ENCODE measurements around the gene AADACL4. TPM values are rescaled to one million over a fixed set of nuclear protein-coding genes. Genes with fewer than 3 reads are reported as not detected.

Gene AADACL4
- total RNA-seq, 1 experiment from 2014 or later = not detected

- no peak overlapping the region for H4K5ac ChIP-seq (ENCODE audit: insufficient read length, low read depth, low read length)
- no peak overlapping the region for H3K4me3 Mint-ChIP-seq
- no peaks in the 10 kb centered on the region for H3K79me2 ChIP-seq (ENCODE audit: insufficient read depth, low read length)
- no peak overlapping the region for H3K4me2 ChIP-seq (ENCODE audit: insufficient read depth, insufficient read length, low read length)
- H2BK20ac ChIP-seq (ENCODE audit: low read depth, low read length, poor library complexity, severe bottlenecking) = no peak overlapping the region
- H2AFZ ChIP-seq (ENCODE audit: low read length) = no peak overlapping the region
- no peak overlapping the region for H2BK120ac ChIP-seq (ENCODE audit: low read depth, low read length, poor library complexity, severe bottlenecking)
- H4K8ac ChIP-seq (replicated peaks; ENCODE audit: insufficient read length, low read depth, low read length) = no peak overlapping the region
- TF ChIP-seq CTCF (conservative IDR thresholded peaks at IDR 0.05) = no peak
- no peak overlapping the region for H3K18ac ChIP-seq (ENCODE audit: insufficient read length, low read depth, low read length)
- H3K27me3 Mint-ChIP-seq (ENCODE audit: low read depth) = no peaks in the 10 kb centered on the region
- no peak overlapping the region for H2BK15ac ChIP-seq (ENCODE audit: low read depth, low read length)
- no peak overlapping the region for H3K27ac ChIP-seq (ENCODE audit: insufficient read length, low read depth, low read length)
- H3K36me3 Mint-ChIP-seq (ENCODE audit: insufficient read depth in 1 of 3, low read depth in 3 of 3) = peaks cover 7 to 79% (median 71%) of the 10 kb centered on the region in 3 experiments
- no peaks in the 10 kb centered on the region; the same call in 1 of the 2 replicates for H3K4me1 ChIP-seq (ENCODE audit: insufficient read depth, low read length)
- no peak overlapping the region for H3K56ac ChIP-seq (ENCODE audit: insufficient read length, low read depth, low read length)
- H3K4me1 Mint-ChIP-seq = peaks cover 49 to 58% of the 10 kb centered on the region in 2 experiments
- no peak overlapping the region for H2AK5ac ChIP-seq (ENCODE audit: insufficient read length, low read length)
- H2BK12ac ChIP-seq (ENCODE audit: insufficient read length, low read depth, low read length) = no peak overlapping the region
- no peak overlapping the region for H4K91ac ChIP-seq (ENCODE audit: insufficient read length, low read depth, low read length)
- no peak overlapping the region for H3K27ac Mint-ChIP-seq
- H3K4ac ChIP-seq (ENCODE audit: low read depth, low read length) = no peak overlapping the region
- H4K20me1 ChIP-seq (ENCODE audit: control insufficient read depth, insufficient read depth, insufficient read length) = no peaks in the 10 kb centered on the region
- no peak overlapping the region for H3T11ph ChIP-seq (ENCODE audit: low read length)
- H3K79me1 ChIP-seq (ENCODE audit: insufficient read depth, low read depth, low read length, poor library complexity, severe bottlenecking) = no peaks in the 10 kb centered on the region
- no peaks in the 10 kb centered on the region for H3K23me2 ChIP-seq (ENCODE audit: insufficient read length, low read depth, low read length, poor library complexity, severe bottlenecking)
- WGBS (ENCODE audit: extremely low coverage, insufficient read length, low lambda C conversion rate) = no CpG with 5 or more reads among the region's 5 CpGs
- H3K9ac ChIP-seq (ENCODE audit: extremely low read depth, insufficient read length, low read length) = no peak overlapping the region
- no peak overlapping the region for H3K23ac ChIP-seq (ENCODE audit: insufficient read length, low read depth, low read length)
- H3K27me3 ChIP-seq (ENCODE audit: insufficient read depth, low read length) = no peaks in the 10 kb centered on the region
- H3K9me3 Mint-ChIP-seq = peaks cover 8 to 10% of the 10 kb centered on the region in 2 experiments; a peak in 4 of 5 replicates
- no peak for DNase-seq
- H3K9me3 ChIP-seq (ENCODE audit: control insufficient read depth, low read depth, low read length) = no peaks in the 10 kb centered on the region
- H2BK5ac ChIP-seq (ENCODE audit: insufficient read length, low read length) = no peak overlapping the region
- H3K14ac ChIP-seq (ENCODE audit: insufficient read depth, low read length) = no peak overlapping the region
Measured at GRCh38 chr1:12608311-12608957, 35.5 kb upstream of the AADACL4 start.

Data from H9 (cell line).